CD8-positive, alpha-beta memory T cell (primary cell): Measurements from ENCODE around the gene CMSS1. TPM values are rescaled to one million over a fixed set of nuclear protein-coding genes. Genes with fewer than 3 reads are reported as not detected.

Experiments used
- CTCF ChIA-PET: fragments of 350-600 bp; sonication (Branson Sonifier 250); formaldehyde crosslinking; loops from one replicate; lab custom pipeline; 2021; ENCODE audit warnings: antibody characterized with exemption; lab: Charles Lee
- POLR2A ChIA-PET: fragments of 350-600 bp; sonication (Branson Sonifier 250); formaldehyde crosslinking; loops from one replicate; lab custom pipeline; 2021; ENCODE audit warnings: antibody characterized with exemption; lab: Charles Lee
- DNase-seq, 5 donors: peaks; one replicate each; pipeline versions ENCODE4 v3.0.0 to v3.0.0-alpha.2; 2020 to 2022; ENCODE audit warnings: mixed read lengths in 1 of 5
- H3K27ac ChIP-seq: one replicate; pipeline ENCODE4 v1.7.0; 2013; ENCODE audit warnings: low read depth, mild to moderate bottlenecking, low read length, moderate library complexity
- H3K27me3 ChIP-seq: 2 replicates; pipeline ENCODE4 v1.7.0; 2013; ENCODE audit warnings: low read length, mild to moderate bottlenecking; ENCODE audit not compliant: insufficient read depth, poor library complexity, severe bottlenecking
- H3K36me3 ChIP-seq: 2 replicates; pipeline ENCODE4 v1.7.0; 2013; ENCODE audit warnings: mild to moderate bottlenecking, low read length, moderate library complexity; ENCODE audit not compliant: insufficient read depth
- H3K4me1 ChIP-seq: 2 replicates; pipeline ENCODE4 v1.7.0; 2013; ENCODE audit warnings: mild to moderate bottlenecking, low read length, moderate library complexity; ENCODE audit not compliant: insufficient read depth
- H3K4me3 ChIP-seq: 2 replicates; pipeline ENCODE4 v1.7.0; 2013; ENCODE audit warnings: mild to moderate bottlenecking, low read length
- H3K9me3 ChIP-seq: 2 replicates; pipeline ENCODE4 v1.7.0; 2013; ENCODE audit warnings: mild to moderate bottlenecking, low read length
- H3K27ac Mint-ChIP-seq, 8 donors: one replicate each; pipeline ENCODE4 v1.8.0; 2020 to 2021; ENCODE audit warnings: mixed read lengths in 8 of 8, mild to moderate bottlenecking in 6 of 8, inconsistent platforms in 3 of 8, moderate library complexity in 3 of 8
- H3K27me3 Mint-ChIP-seq, 2 donors: one replicate each; pipeline ENCODE4 v1.8.0; 2020 to 2021; ENCODE audit warnings: mixed read lengths in 2 of 2, mild to moderate bottlenecking in 1 of 2, moderate library complexity in 1 of 2
- H3K36me3 Mint-ChIP-seq, 3 donors: one replicate each; pipeline ENCODE4 v1.8.0; 2020 to 2021; ENCODE audit warnings: mixed read lengths in 3 of 3, inconsistent platforms in 1 of 3, mild to moderate bottlenecking in 1 of 3
- H3K4me1 Mint-ChIP-seq, 3 donors: one replicate each; pipeline ENCODE4 v1.8.0; 2020 to 2021; ENCODE audit warnings: mixed read lengths in 3 of 3, inconsistent platforms in 1 of 3, mild to moderate bottlenecking in 1 of 3
- H3K4me3 Mint-ChIP-seq, 7 donors: one replicate each; pipeline ENCODE4 v1.8.0; 2020 to 2021; ENCODE audit warnings: mixed read lengths in 7 of 7, mild to moderate bottlenecking in 6 of 7, moderate library complexity in 4 of 7, inconsistent platforms in 2 of 7
- H3K9me3 Mint-ChIP-seq, 5 donors: one replicate each; pipeline ENCODE4 v1.8.0; 2020 to 2022; ENCODE audit warnings: mixed read lengths in 5 of 5, mild to moderate bottlenecking in 3 of 5, moderate library complexity in 2 of 5, inconsistent platforms in 1 of 5
- polyA plus RNA-seq: library from polyadenylated mRNA; unstranded; fragments of 300-500 nt; fragmentation: Illumina TruSeq; gene quantifications from one replicate; pipeline ENCODE4 v1.2.3, GENCODE V29; 2021
- total RNA-seq, 2 experiments: library from RNA; stranded (reverse); gene quantifications; one replicate each; pipeline ENCODE4 v1.2.3, GENCODE V29; 2021

CMSS1 gene
- total and polyA plus RNA-seq, 3 experiments from 2014 or later, result 16.8 to 143 (median 140) TPM

- Mint-ChIP-seq H3K4me3 (no peak overlapping the region), H3K36me3 (peaks cover 3 to 6% (median 3%) of the 10 kb centered on the region in 3 donors), H3K27ac (peak overlapping the region in 1 of 8 donors; percentile 4), H3K4me1 (no peaks in the 10 kb centered on the region), H3K27me3 (no peaks in the 10 kb centered on the region), H3K9me3 (no peaks in the 10 kb centered on the region)
- DNase-seq, result no peak
- H3K4me1 ChIP-seq, result no peaks in the 10 kb centered on the region
- H3K4me3 ChIP-seq, result no peak overlapping the region
- ChIA-PET CTCF (no interaction called here), POLR2A (no interaction called here)
- no peaks in the 10 kb centered on the region for H3K27me3 ChIP-seq
- H3K36me3 ChIP-seq, result no peaks in the 10 kb centered on the region
- no peaks in the 10 kb centered on the region for H3K9me3 ChIP-seq
- no peak overlapping the region for H3K27ac ChIP-seq
Observed at GRCh38 chr3:99929745-99930139, 112.1 kb downstream of the CMSS1 start.

- H3K4me1 Mint-ChIP-seq, result no peaks in the 10 kb centered on the region
- DNase-seq, result no peak
- H3K9me3 Mint-ChIP-seq, result no peaks in the 10 kb centered on the region
- H3K4me3 Mint-ChIP-seq, result no peak overlapping the region
- no peaks in the 10 kb centered on the region for H3K9me3 ChIP-seq
- ChIA-PET CTCF (no interaction called here), POLR2A (no interaction called here)
- H3K27me3 Mint-ChIP-seq, result no peaks in the 10 kb centered on the region
- peaks cover 3 to 6% (median 3%) of the 10 kb centered on the region in 3 donors for H3K36me3 Mint-ChIP-seq
- H3K4me1 ChIP-seq, result no peaks in the 10 kb centered on the region
- H3K4me3 ChIP-seq, result no peak overlapping the region
- H3K36me3 ChIP-seq, result no peaks in the 10 kb centered on the region
- H3K27ac Mint-ChIP-seq, result no peak overlapping the region
- no peaks in the 10 kb centered on the region for H3K27me3 ChIP-seq
- no peak overlapping the region for H3K27ac ChIP-seq
Observed at GRCh38 chr3:99931059-99931458, 113.4 kb downstream of the CMSS1 start.

GRCh38 chr3:99933971-99934750 is 116.5 kb downstream of the CMSS1 start:
- Mint-ChIP-seq H3K36me3 (peaks cover 0 to 3% (median 3%) of the 10 kb centered on the region in 3 donors), H3K27me3 (no peaks in the 10 kb centered on the region), H3K4me1 (peaks cover 0 to 10% (median 5%) of the 10 kb centered on the region in 3 donors), H3K27ac (no peak overlapping the region), H3K4me3 (no peak overlapping the region), H3K9me3 (no peaks in the 10 kb centered on the region)
- H3K27me3 ChIP-seq, result no peaks in the 10 kb centered on the region
- H3K36me3 ChIP-seq, result no peaks in the 10 kb centered on the region
- no peak for DNase-seq
- no peak overlapping the region for H3K4me3 ChIP-seq
- H3K9me3 ChIP-seq, result no peaks in the 10 kb centered on the region
- H3K4me1 ChIP-seq, result no peaks in the 10 kb centered on the region
- no peak overlapping the region for H3K27ac ChIP-seq
- POLR2A ChIA-PET, result no interaction called here
- CTCF ChIA-PET, result no interaction called here

GRCh38 chr3:99934975-99935797 is 117.5 kb downstream of the CMSS1 start:
- no peaks in the 10 kb centered on the region for H3K9me3 ChIP-seq
- H3K36me3 ChIP-seq, result no peaks in the 10 kb centered on the region
- no peak overlapping the region for H3K27ac ChIP-seq
- DNase-seq, result no peak
- H3K27me3 Mint-ChIP-seq, result no peaks in the 10 kb centered on the region
- no peak overlapping the region for H3K27ac Mint-ChIP-seq
- H3K27me3 ChIP-seq, result no peaks in the 10 kb centered on the region
- CTCF ChIA-PET, result interaction anchor here (1.3 kb wide), 1 partner anchor 142 kb away, joined by 3 read pairs; no protein-coding TSS in a partner anchor
- H3K9me3 Mint-ChIP-seq, result no peaks in the 10 kb centered on the region
- H3K4me3 ChIP-seq, result no peak overlapping the region
- H3K4me3 Mint-ChIP-seq, result no peak overlapping the region
- H3K4me1 ChIP-seq, result no peaks in the 10 kb centered on the region
- peaks cover 0 to 10% (median 5%) of the 10 kb centered on the region in 3 donors for H3K4me1 Mint-ChIP-seq
- H3K36me3 Mint-ChIP-seq, result peaks cover 0 to 3% (median 3%) of the 10 kb centered on the region in 3 donors
- POLR2A ChIA-PET, result no interaction called here

GRCh38 chr3:99938270-99938911 is 120.7 kb downstream of the CMSS1 start:
- Histone ChIP-seq H3K4me1 (no peaks in the 10 kb centered on the region), H3K9me3 (no peaks in the 10 kb centered on the region), H3K4me3 (no peak overlapping the region), H3K27ac (no peak overlapping the region), H3K27me3 (no peaks in the 10 kb centered on the region), H3K36me3 (no peaks in the 10 kb centered on the region)
- H3K4me1 Mint-ChIP-seq, result peaks cover 0 to 10% (median 5%) of the 10 kb centered on the region in 3 donors
- H3K4me3 Mint-ChIP-seq, result no peak overlapping the region
- no peaks in the 10 kb centered on the region for H3K27me3 Mint-ChIP-seq
- no peaks in the 10 kb centered on the region for H3K9me3 Mint-ChIP-seq
- CTCF ChIA-PET, result no interaction called here
- H3K36me3 Mint-ChIP-seq, result peaks cover 0 to 3% (median 0%) of the 10 kb centered on the region in 3 donors
- POLR2A ChIA-PET, result no interaction called here
- no peak overlapping the region for H3K27ac Mint-ChIP-seq
- no peak for DNase-seq

GRCh38 chr3:99939876-99940275 is 122.2 kb downstream of the CMSS1 start:
- no peaks in the 10 kb centered on the region for H3K9me3 ChIP-seq
- no peaks in the 10 kb centered on the region for H3K4me1 ChIP-seq
- Mint-ChIP-seq H3K4me3 (no peak overlapping the region), H3K4me1 (peaks cover 0 to 10% (median 5%) of the 10 kb centered on the region in 3 donors), H3K36me3 (peaks cover 0 to 3% (median 0%) of the 10 kb centered on the region in 3 donors), H3K27ac (no peak overlapping the region), H3K27me3 (no peaks in the 10 kb centered on the region), H3K9me3 (no peaks in the 10 kb centered on the region)
- no peak for DNase-seq
- no peak overlapping the region for H3K4me3 ChIP-seq
- ChIA-PET POLR2A (no interaction called here), CTCF (no interaction called here)
- H3K36me3 ChIP-seq, result no peaks in the 10 kb centered on the region
- H3K27ac ChIP-seq, result no peak overlapping the region
- H3K27me3 ChIP-seq, result no peaks in the 10 kb centered on the region

GRCh38 chr3:99940350-99940749 is 122.7 kb downstream of the CMSS1 start:
- POLR2A ChIA-PET, result no interaction called here
- CTCF ChIA-PET, result no interaction called here

More at GRCh38 chr3:99940350-99940749, 122.7 kb downstream of the CMSS1 start:
- DNase-seq, result no peak
- no peak overlapping the region for H3K4me3 ChIP-seq
- no peak overlapping the region for H3K4me3 Mint-ChIP-seq
- no peak overlapping the region for H3K27ac Mint-ChIP-seq
- no peaks in the 10 kb centered on the region for H3K27me3 Mint-ChIP-seq
- H3K36me3 Mint-ChIP-seq, result peaks cover 0 to 3% (median 0%) of the 10 kb centered on the region in 3 donors
- no peaks in the 10 kb centered on the region for H3K4me1 ChIP-seq
- no peaks in the 10 kb centered on the region for H3K9me3 Mint-ChIP-seq
- H3K27ac ChIP-seq, result no peak overlapping the region
- H3K4me1 Mint-ChIP-seq, result peaks cover 0 to 10% (median 5%) of the 10 kb centered on the region in 3 donors
- no peaks in the 10 kb centered on the region for H3K27me3 ChIP-seq
- H3K36me3 ChIP-seq, result no peaks in the 10 kb centered on the region
- no peaks in the 10 kb centered on the region for H3K9me3 ChIP-seq
